SK-N-MC (cell line): ENCODE results near the gene TBCEL.

Source experiments
- EZH2 ChIP-seq: fragments of 200-600 bp; sonication (generic); IDR thresholded peaks from one replicate; pipeline ENCODE4 v1.6.1; 2017; ENCODE audit warnings: antibody characterized with exemption
- FOXP2 ChIP-seq: optimal IDR thresholded peaks from 2 replicates; pipeline ENCODE3; 2011; ENCODE audit warnings: mild to moderate bottlenecking, moderate library complexity; ENCODE audit not compliant: insufficient read depth; ENCODE audit errors: extremely low read length, control extremely low read depth
- POLR2AphosphoS5 ChIP-seq: IDR thresholded peaks from 2 replicates; pipeline ENCODE4 v1.6.1; 2012; ENCODE audit warnings: mild to moderate bottlenecking, low read depth, low read length, borderline replicate concordance

DNA sequence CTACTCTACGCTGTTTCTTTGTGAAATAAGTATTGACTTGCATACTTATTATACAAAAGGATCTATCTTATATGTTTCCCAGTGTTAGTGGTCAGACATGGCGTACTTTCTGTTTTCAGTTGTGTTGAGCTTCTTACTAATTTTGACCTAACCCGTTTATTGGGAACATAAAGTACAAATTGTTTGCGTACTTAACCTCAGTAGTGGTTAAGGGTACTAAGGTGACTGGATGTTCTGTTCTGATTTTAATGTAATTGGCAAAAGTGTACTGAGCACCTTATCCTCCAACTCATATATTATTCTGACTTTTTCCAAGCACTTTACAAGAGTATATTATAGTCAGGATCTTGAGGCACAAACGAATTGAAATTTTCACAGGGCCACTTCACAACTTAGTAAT lies 17.2 kb downstream of the TBCEL start:
- TF ChIP-seq POLR2AphosphoS5 (no peak), FOXP2 (no peak), EZH2 (no peak)
